ENCODE results near the gene DNAJC6. TPM values are rescaled to one million over a fixed set of nuclear protein-coding genes. Genes with fewer than 3 reads are reported as not detected.

The DNAJC6 gene
- total and polyA plus RNA-seq, 2 of the 13 experiments (the other 11 are each of a cell fraction or from before 2014, with no cell fraction given) = 1.0 to 1.6 TPM

GRCh38 chr1:65317866-65318653 lies 8.7 kb downstream of the DNAJC6 start:
- no peaks in the 10 kb centered on the region for H3K9me3 ChIP-seq (ENCODE audit: low read length)
- no peak overlapping the region for H2AFZ ChIP-seq (ENCODE audit: low read length)
- no peak overlapping the region for H3K9ac ChIP-seq (ENCODE audit: insufficient read depth, low read depth, low read length)
- WGBS (ENCODE audit: low lambda C conversion rate) = 72% methylated on average over 5 of the region's 5 CpGs
- no peak overlapping the region for H3K4me2 ChIP-seq (ENCODE audit: low read depth, low read length)
- no peaks in the 10 kb centered on the region for H3K79me2 ChIP-seq (ENCODE audit: insufficient read depth, low read length)
- H3K27me3 ChIP-seq (ENCODE audit: control insufficient read depth in 1 of 2, insufficient read depth in 2 of 2, low read length in 2 of 2) = no peaks in the 10 kb centered on the region
- ChIA-PET POLR2A (no interaction called here), CTCF (ENCODE audit: low intra/inter-chr PET ratio, low total read pairs) (no interaction called here)
- H3K36me3 ChIP-seq (replicated peaks in 1 of 2; ENCODE audit: control insufficient read depth in 1 of 2, insufficient read depth in 2 of 2, low read length in 2 of 2) = no peaks in the 10 kb centered on the region
- TF ChIP-seq ZC3H13 (CRISPR knock-in tag; IDR thresholded peaks at IDR 0.05) = no peak
- no peak for TF ChIP-seq RARG (CRISPR knock-in tag; IDR thresholded peaks at IDR 0.05; ENCODE audit: low read depth)
- TF ChIP-seq IKZF1 (IDR thresholded peaks at IDR 0.05) = no peak
- TF ChIP-seq ZNF616 (CRISPR knock-in tag; IDR thresholded peaks at IDR 0.05; ENCODE audit: low read depth) = no peak
- no peak for TF ChIP-seq ZNF30 (CRISPR knock-in tag; IDR thresholded peaks at IDR 0.05)
- TF ChIP-seq HMGXB4 (CRISPR knock-in tag; IDR thresholded peaks at IDR 0.05; ENCODE audit: borderline replicate concordance in 1 of 2, low read depth in 1 of 2) = no peak
- TF ChIP-seq HDAC6 (IDR thresholded peaks at IDR 0.05; ENCODE audit: low read depth, low read length) = no peak
- TF ChIP-seq ZNF326 (CRISPR knock-in tag; IDR thresholded peaks at IDR 0.05; ENCODE audit: borderline replicate concordance) = no peak
- TF ChIP-seq ZFP36L1 (CRISPR knock-in tag; IDR thresholded peaks at IDR 0.05) = no peak
- TF ChIP-seq ZNF83 (CRISPR knock-in tag; IDR thresholded peaks at IDR 0.05; ENCODE audit: borderline replicate concordance) = no peak
- no peak for TF ChIP-seq ZNF510 (CRISPR knock-in tag; IDR thresholded peaks at IDR 0.05; ENCODE audit: low read depth)
- TF ChIP-seq ZSCAN21 (CRISPR knock-in tag; IDR thresholded peaks at IDR 0.05; ENCODE audit: borderline replicate concordance) = no peak
- no peak for TF ChIP-seq MTF2 (CRISPR knock-in tag; IDR thresholded peaks at IDR 0.05; ENCODE audit: borderline replicate concordance)
- TF ChIP-seq MAF1 (CRISPR knock-in tag; IDR thresholded peaks at IDR 0.05; ENCODE audit: borderline replicate concordance) = no peak
- TF ChIP-seq HHEX (CRISPR knock-in tag; IDR thresholded peaks at IDR 0.05) = no peak
- no peak for TF ChIP-seq TEAD2 (CRISPR knock-in tag; IDR thresholded peaks at IDR 0.05)
- TF ChIP-seq ATF1 (CRISPR knock-in tag; IDR thresholded peaks at IDR 0.05) = no peak
- TF ChIP-seq YEATS2 (CRISPR knock-in tag; IDR thresholded peaks at IDR 0.05; ENCODE audit: borderline replicate concordance) = no peak
- TF ChIP-seq E2F5 (CRISPR knock-in tag; conservative IDR thresholded peaks at IDR 0.05) = no peak
- no peak for TF ChIP-seq KDM4B (CRISPR knock-in tag; IDR thresholded peaks at IDR 0.05)
- no peaks in the 10 kb centered on the region for H3K4me1 ChIP-seq (ENCODE audit: insufficient read depth, low read length)
- no peak for DNase-seq (ENCODE audit: low spot score)
- no TSS peak for BruUV-seq (replicated peaks)
- no peak for FAIRE-seq
- no peak overlapping the region for H3K4me3 ChIP-seq (replicated peaks in 1 of 3; ENCODE audit: insufficient read depth in 1 of 3, low read depth in 2 of 3, low read length in 3 of 3)
- intact Hi-C loops (cut with micrococcal nuclease; ENCODE audit: unreplicated experiment) = no loop called here
- no peaks in the 10 kb centered on the region for H4K20me1 ChIP-seq (ENCODE audit: insufficient read depth, low read length)
- ATAC-seq = no peak
- H3K27ac ChIP-seq (ENCODE audit: extremely low read length, insufficient read depth, low read length) = no peak overlapping the region
- in situ Hi-C loops (cut with HindIII; ENCODE audit: extremely low pct_ligation_motif_present, low pct_unique_long_range_greater_than_20kb) = no loop called here
